Left colon (tissue), 2 donors: ENCODE results near the gene DCDC1. TPM values are rescaled to one million over a fixed set of nuclear protein-coding genes. Genes with fewer than 3 reads are reported as not detected.
"Not testable (repeated sequence)": the region's sequence is repeated elsewhere in the genome, so short reads cannot be mapped to it uniquely, and the experiment has no call there.

Source experiments
- ATAC-seq: fragments of 200-7000 bp; cut with Tn5 transposase; one replicate; pipeline ENCODE4 v1.9.1; 2020; ENCODE audit warnings: mild to moderate bottlenecking, moderate library complexity
- DNase-seq, 2 donors: peaks; one replicate each; pipeline ENCODE4 v3.0.0-alpha.2; 2020
- intact Hi-C, 2 donors: fragments of 100-400 bp; cut with DNase I in 1 of 2; cut with micrococcal nuclease in 1 of 2; formaldehyde crosslinking; loops; one replicate each; pipeline versions ENCODE4 v1.11.2 to v1.14.0; 2022; cut with DNase I, micrococcal nuclease
- total RNA-seq, 2 donors: library from RNA; stranded (reverse); fragmentation: NEBNext Ultra II Directional; extraction: Animal tissue kit (Norgen Biotek cat#: 25700); gene quantifications; one replicate each; pipeline ENCODE4 v1.2.1, GENCODE V29; 2021
- donor health status: DM: no; HTN: no; CAD: no.
- donor health status: DM: yes; HTN: yes; CAD: no.

Gene DCDC1
- total RNA-seq, 2 donors from 2014 or later = not detected

DNA sequence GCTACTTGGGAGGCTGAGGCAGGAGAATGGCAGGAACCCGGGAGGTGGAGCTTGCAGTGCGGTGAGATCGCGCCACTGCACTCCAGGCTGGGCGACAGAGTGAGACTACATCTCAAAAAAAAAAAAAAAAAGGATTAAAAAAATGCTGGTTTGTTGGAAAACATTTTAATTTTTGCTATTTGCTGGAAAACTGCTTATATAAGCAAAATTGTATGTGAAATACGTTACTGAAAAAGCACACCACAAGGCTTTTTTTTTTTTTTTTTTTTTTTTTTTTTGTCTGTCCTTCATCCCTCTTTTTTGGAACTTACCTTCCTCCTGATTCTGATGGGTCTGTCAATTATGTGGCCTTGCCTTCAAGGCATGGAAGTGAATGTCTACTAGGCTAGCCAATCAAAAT is 40.8 kb downstream of the DCDC1 start:
- DNase-seq (no peak), ATAC-seq (no peak)
- intact Hi-C loops = no loop called here

DNA sequence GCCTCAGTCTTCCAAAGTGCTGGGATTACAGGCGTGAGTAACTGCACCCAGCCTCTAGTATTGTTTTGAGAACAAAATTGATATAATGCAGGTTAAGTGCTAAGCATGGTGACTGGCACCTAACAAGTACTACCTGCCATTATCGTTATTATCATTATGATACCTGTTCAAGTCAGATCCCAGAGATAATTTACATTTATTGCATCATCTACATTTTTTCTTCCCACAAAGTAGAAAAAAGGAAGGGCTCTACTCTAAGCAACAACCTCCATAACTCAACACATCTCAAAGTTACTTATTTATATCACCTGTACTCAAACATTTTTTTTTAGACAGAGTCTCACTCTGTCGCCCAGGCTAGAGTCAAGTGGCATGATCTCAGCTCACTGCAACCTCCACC is 42.1 kb downstream of the DCDC1 start:
- DNase-seq (no peak), ATAC-seq (no peak)
- intact Hi-C loops = no loop called here

DNA sequence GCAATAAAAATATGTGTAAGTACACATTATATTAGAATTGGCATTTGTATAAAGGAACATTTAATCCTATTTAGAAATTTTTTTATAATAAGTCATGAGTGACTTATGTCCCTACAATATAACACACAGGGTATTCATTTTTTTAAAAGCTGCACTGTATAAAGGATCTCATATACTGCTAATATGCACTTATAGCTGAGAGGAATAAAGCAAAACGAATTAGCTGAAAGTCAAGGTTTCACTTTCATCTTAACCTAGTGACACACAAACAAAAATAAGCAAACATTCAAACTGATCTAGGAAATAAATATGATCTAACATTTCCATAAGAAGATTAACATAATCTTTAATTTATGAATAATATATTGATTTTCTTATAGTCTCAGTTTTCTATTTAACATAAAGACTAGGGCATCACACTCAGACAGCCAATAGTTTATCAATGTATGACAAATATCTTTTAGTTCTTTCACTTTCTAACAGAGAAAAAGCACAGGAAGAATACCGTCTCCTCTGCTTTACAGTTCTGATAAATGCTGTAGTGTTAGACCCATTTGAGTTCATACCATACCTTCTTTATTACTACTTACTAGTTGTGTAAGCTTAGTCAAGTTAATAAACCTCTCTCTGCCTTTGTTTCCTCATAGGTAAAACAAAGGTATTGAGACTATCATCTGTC is 42.9 kb downstream of the DCDC1 start:
- no peak for DNase-seq
- intact Hi-C loops = no loop called here
- ATAC-seq = no peak

DNA sequence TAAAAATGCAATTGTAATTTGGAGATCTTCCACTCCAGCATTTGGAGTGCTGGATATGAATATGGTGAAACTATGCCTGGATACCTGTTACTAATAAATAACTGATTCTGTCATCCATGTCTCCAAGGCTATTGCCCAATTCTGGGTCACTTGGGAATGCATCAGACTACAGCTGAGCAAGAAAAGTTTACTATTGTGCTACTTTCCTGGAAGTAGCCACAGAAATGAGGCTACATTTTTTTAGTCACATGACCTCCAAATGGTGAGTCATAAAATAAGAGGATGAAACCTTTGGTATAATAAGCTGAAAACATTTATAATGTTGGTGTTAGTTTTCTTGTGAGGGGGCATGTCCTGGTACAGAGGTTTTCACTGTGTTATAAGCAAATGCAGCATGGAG is 44.4 kb downstream of the DCDC1 start:
- no peak for ATAC-seq
- intact Hi-C loops = no loop called here

DNA sequence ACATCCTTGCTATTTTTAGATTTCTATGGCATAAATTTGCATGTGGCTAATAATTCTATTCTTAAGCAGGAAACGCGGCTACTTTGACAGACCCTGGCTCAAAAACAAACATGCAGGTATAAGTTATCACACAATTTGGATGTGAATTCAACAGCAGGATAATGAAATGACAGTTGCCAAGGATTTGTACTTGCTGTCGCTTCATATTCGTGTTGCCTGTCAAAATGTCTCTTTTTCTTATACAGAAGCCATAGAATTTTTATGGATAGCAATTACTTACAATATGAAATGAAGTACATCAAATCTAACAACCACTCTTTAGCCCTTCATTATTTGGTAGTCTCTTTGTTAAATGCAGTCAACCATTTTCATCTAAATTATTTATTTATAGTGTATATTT is 46.4 kb downstream of the DCDC1 start:
- no peak for ATAC-seq
- intact Hi-C loops = no loop called here
- DNase-seq = no peak

More for the DNA sequence above, 44.4 kb downstream of the DCDC1 start:
- DNase-seq = no peak

DNA sequence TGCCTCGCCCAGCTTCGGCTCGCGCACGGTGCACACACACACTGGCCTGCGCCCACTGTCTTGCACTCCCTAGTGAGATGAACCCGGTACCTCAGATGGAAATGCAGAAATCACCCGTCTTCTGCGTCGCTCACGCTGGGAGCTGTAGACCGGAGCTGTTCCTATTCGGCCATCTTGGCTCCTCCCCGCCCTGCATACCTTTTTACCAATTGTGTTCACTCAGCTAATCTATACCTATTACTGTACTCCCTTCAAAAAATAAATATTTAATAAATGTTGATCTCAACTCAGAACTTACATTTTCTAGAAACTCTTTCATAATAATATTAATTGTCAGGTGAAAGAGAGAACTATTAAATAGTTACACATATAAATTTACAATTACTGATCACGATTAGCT is 48.0 kb downstream of the DCDC1 start:
- intact Hi-C loops, ATAC-seq, DNase-seq: not testable (repeated sequence)

DNA sequence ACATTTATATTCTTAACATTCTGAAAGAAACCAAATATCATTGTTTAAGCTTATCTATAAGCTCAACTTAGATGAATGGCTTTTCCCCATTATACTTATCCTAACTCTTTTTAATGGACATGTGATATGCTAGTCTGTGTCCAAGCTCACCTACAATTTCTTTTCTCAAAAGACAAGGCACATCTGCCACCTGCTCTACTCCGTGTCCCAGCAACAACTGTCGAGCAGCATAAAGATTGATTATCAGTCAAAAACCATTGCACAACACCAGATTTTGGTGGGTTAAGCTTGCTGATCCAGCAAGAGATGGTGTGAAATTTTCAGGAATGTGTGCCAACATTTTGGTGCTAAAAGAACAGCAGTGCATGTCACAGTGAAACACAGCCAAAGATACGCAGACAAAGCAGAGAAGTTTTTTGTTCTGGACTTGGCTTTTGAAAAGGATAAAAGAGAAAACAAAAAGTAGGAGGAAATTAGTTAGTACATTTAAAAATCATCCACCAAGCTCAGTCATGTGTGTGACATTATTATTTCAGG is 65.8 kb downstream of the DCDC1 start:
- ATAC-seq = no peak

DNA sequence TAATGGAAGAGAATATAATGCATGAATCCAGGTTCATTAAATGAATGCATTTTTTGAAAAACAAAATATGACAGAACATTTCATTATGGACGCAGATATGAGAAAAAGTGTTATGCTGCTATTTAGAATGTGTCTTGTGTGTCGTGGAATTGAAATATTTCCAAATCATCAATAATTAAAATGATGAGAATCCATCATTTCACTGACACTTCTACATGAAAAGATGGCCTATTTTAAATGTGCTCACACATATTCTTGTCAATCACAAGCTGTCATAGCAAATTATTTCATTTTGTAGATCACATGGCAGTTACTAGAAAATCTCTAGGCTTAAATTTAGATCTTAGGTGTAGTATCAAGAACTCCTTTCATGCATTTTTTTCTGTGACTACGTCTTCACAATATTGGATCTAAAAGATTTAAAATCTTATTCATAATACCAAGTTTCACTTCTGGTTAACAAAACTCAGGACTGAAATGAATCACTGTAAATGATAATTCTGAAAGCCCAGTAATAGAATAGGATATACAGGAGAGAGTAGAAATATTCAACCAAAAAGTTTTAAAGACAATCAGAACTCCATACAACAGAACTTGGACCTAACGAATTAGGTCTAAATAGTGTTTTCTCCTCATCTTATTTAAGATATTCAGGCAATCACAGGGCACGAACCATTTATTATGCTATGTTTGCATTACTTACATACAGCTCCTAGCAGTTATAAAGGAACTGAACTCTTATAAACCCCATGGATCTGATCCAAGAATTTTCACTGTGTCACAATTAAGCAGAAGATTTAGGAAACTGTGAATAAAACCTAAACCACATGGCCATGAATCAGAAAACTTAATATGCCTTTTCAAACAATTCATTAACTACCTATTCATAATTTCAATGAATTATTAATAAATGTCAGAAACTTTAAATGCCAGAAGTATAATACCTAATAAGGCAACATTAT is 67.7 kb downstream of the DCDC1 start:
- DNase-seq = no peak
- intact Hi-C loops = no loop called here
- ATAC-seq = no peak

More for the DNA sequence above, 65.8 kb downstream of the DCDC1 start:
- no peak for DNase-seq
- intact Hi-C loops = no loop called here

DNA sequence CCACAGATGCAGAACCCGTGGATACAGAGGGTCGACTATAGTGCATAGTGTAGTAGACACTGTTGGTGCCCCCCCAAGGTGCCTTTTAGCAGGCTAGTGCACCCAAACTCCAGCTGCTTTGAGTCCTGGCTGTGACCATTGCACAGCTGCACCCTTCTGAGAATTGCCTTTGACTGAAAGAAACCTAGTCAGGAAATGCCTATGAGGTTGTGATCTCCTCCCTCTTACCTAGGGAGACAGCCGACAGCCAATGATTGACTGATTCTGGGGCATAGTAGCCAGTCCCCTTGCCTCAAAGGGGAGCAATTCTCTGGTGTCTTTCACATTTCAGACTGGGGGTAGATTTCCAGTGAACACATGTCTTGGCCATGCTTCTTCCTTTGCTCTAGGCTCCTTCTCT is 74.2 kb downstream of the DCDC1 start:
- no peak for ATAC-seq
- DNase-seq = no peak
- intact Hi-C loops = no loop called here

DNA sequence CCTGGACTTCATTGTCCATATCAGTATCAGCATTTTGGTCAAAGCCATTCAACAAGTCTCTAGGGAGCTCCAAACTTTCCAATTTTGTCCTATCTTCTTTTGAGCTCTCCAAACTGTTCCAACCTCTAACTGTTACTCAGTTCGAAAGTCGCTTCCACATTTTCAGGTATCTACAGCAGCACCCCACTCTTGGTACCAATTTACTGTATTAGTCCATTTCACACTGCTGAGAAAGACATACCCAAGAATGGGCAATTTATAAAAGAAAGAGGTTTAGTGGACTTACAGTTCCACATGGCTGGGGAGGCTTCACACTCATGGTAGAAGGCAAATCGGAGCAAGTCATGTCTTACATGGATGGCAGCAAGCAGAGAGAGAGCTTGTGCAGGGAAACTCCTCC is 96.0 kb downstream of the DCDC1 start:
- DNase-seq, intact Hi-C loops, ATAC-seq: not testable (repeated sequence)

DNA sequence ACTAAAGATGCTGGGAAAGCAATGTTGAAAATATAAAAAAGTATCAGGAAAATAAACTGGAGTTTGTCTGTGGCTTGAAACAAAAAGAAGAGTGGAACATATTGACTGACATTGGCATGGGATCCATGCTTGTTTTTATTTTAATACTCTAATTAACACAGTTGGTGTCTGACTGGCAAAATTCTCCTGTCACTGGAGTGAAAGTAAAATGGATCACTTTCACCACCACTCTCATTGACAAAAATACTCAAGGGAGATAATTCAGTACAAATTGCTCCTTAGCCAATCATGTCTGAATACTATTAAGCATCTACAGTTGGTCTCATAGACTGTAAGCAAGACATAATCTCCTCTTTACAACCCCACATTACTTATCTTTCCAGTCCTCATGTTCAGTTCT is 101.8 kb downstream of the DCDC1 start:
- no peak for ATAC-seq
- intact Hi-C loops = no loop called here
- DNase-seq = no peak

DNA sequence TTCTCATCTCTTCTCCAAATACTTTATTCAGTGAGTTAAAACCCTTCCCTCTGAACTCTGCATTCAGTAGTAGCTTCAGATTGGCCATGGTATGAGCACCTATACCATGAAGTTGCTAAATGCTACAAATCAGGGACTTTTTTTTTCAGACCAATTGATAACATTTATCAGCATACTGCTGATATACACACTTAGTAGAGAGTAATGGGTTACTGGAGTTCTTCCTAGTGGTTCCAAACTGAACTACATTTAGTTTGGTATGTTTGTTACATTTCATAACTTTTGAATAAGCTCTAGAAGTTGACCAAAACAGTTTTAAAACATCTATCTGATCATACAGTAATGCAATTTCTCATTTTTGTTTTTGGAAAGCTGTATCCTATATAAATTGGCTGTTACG is 104.7 kb downstream of the DCDC1 start:
- ATAC-seq (no peak), DNase-seq (no peak)
- intact Hi-C loops = no loop called here

DNA sequence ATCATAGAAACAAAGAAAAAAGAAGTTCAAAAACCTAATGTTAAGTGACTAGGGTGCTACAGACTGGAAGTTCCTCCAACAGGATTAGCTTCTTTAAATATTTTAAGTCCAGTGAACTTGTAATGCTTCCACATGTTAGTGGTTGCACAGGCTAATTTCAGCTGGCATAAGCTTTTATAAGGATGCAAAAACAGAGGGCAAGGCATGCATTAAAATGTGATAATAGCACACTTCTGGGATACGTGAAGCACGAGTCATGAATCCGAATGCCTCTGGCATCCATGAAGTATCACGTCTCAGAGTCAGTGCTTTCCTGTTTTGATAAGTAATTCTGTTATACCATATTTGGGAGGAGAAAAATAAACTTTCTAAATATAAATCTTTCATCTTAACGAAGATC is 106.8 kb downstream of the DCDC1 start:
- DNase-seq (no peak), ATAC-seq (no peak)
- intact Hi-C loops = no loop called here

DNA sequence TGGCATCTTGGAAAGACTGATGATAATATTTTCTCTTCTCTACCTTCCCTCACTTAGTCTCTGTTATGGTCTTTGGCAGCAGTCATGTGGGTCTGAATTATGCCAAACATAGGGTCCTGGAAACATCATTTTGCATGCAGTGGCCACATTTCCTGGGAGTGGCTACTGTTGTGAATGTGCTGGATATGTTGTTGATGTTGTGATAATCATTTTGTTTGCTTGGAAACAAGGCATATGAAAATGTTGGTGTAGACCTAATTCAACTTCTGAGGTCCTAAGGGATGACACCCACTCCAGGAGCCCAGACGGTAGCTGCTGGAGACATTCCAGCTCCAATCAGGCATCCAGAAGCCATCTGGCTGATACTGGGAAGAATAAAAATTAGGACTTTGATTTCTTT is 109.7 kb downstream of the DCDC1 start:
- no peak for ATAC-seq
- intact Hi-C loops = no loop called here
- no peak for DNase-seq

DNA sequence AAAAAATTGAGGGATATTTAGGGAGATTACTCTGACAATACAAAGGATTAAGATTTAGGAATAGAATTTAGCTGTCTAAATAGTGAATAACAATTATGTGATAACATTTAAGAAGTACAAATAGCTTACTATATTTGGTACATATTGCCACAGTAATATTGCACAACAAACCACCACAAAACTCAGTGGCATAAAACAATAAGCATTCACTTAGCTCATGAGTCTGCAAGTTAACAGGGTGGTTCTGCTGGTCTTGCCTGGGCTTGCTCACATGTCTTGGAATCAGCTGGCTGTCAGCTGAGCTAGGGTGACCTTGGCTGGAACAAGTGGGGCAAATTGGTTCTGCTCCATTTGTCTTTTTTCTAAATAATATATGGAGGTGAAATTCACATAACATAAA is 115.1 kb downstream of the DCDC1 start:
- intact Hi-C loops = no loop called here
- no peak for DNase-seq
- no peak for ATAC-seq

DNA sequence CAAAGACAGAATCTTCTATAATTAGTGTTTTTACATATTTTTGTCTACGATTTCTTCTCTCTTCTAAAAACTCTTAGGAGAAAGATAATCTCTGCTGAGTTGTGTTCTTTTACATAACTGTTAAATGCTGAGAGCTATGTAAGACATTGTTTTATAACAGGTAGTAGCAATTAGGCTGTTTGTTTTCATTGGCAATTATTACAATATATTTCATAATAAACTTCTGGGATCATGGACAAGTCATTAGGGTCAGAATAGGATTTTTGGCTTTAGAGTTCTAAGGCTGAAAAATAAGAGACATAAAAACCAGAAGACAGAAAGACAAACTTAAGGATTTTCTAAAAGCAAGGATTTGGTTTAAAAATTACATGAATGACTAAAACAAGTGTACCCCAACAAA is 120.8 kb downstream of the DCDC1 start:
- intact Hi-C loops = no loop called here
- ATAC-seq (no peak), DNase-seq (no peak)

DNA sequence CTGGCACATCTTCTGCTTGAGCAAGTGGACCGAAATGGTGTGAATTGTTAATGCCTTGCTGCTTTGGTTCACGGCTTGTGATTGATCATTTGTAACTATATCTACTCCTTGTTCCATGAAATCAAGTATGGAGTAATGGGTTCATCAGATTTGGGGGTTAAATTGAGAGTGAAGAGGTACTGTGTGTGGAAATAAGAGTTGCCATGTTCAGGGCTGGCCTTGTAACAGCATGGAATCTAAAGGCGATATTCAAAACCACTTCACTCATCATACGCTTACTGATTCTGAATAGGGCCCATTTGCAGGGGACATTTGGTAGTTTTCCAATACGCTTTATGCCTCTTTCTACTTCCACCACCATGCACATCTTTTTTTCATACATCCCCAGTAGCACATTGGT is 122.2 kb downstream of the DCDC1 start:
- intact Hi-C loops = no loop called here
- DNase-seq (no peak), ATAC-seq (no peak)

DNA sequence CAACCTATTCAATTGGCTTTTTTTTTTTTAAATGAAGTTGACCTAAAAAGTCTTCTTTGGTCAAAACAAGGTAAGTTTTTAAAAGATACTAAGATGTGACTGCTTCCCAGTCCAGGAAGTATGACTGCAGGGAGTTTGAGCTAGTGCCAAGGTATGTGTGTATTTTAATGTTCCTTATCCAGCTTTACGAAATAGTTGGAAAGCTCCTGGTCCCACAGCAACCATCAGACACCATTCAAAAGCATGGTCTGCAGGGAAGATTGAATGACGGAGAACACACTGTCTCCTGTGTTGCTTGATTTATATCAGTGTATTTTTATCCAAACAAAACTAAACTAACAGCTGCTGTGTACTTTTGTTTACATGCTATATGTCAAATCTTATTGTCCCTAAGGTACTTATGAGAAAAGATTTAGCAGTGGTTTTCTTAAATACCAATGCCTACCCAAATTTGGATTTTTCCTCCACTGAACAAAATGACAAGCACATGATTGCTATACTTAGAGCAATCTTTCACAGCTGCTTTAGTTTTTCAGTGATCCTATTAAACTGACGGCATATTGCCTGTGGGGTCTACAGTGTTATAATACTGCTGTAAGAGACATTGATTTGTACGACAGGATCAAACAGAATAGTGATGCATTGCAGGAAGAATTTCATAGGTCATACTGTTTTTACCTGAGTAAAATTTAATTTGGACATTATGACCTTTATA is 122.9 kb downstream of the DCDC1 start:
- no peak for ATAC-seq
- no peak for DNase-seq
- intact Hi-C loops = no loop called here

DNA sequence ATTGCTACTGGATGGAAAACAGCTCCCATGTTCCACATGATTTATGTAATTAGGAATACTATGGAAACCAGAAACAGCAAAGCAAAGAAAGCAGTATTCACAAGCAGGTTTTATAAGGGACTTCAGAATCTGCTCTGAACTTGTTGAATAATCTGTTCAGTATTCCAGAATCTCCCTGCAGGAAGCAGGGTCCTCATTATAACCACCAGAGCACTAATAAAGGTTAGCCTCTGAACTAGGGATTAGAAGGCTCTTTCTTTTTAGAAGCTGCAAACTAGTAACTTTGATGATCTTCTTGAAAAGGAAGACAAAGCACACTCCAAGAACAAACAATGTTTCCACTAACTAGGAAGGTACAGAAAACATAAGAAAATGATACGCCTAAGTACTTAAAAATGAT is 125.8 kb downstream of the DCDC1 start:
- intact Hi-C loops = no loop called here
- no peak for DNase-seq
- ATAC-seq = no peak
